Naive thymus-derived CD4-positive, alpha-beta T cell (primary cell): ENCODE results near the gene OR6C75. TPM values are rescaled to one million over a fixed set of nuclear protein-coding genes. Genes with fewer than 3 reads are reported as not detected.

ENCODE experiments used
- polyA plus RNA-seq, 2 donors: library from polyadenylated mRNA; unstranded; fragments of 300-500 nt; fragmentation: Illumina TruSeq; gene quantifications; one replicate each; pipeline ENCODE4 v1.2.3, GENCODE V29; 2021
- total RNA-seq, 6 experiments: library from RNA in 5 of 6; stranded (reverse) in 5 of 6; gene quantifications; 1 replicate in 5 of 6; 2 replicates in 1 of 6; pipeline ENCODE4 v1.2.3 and lab custom pipeline; 2021 to 2026

OR6C75 gene
- total and polyA plus RNA-seq, 7 experiments from 2014 or later = not detected

Other genes starting within 250 kb of the OR6C75 start
- not detected for gene OR9K2, start 236.6 kb upstream of the OR6C75 start, total RNA-seq
- gene OR9K2, start 236.6 kb upstream of the OR6C75 start, polyA plus RNA-seq = not detected
- not detected for gene OR10A7, start 141.9 kb upstream of the OR6C75 start, total RNA-seq
- gene OR10A7, start 141.9 kb upstream of the OR6C75 start, polyA plus RNA-seq = not detected
- gene OR6C74, start 118.4 kb upstream of the OR6C75 start, total RNA-seq = not detected
- not detected for gene OR6C74, start 118.4 kb upstream of the OR6C75 start, polyA plus RNA-seq
- gene OR6C6, start 66.4 kb upstream of the OR6C75 start, total RNA-seq = not detected
- gene OR6C6, start 66.4 kb upstream of the OR6C75 start, polyA plus RNA-seq = not detected
- not detected for gene OR6C1, start 48.6 kb upstream of the OR6C75 start, total RNA-seq
- not detected for gene OR6C1, start 48.6 kb upstream of the OR6C75 start, polyA plus RNA-seq
- not detected for gene OR6C3, start 32.2 kb upstream of the OR6C75 start, total RNA-seq
- gene OR6C3, start 32.2 kb upstream of the OR6C75 start, polyA plus RNA-seq = not detected
- gene OR6C65, start 37.6 kb downstream of the OR6C75 start, total RNA-seq = not detected
- not detected for gene OR6C65, start 37.6 kb downstream of the OR6C75 start, polyA plus RNA-seq
- gene OR6C76, start 63.3 kb downstream of the OR6C75 start, total RNA-seq = not detected
- gene OR6C76, start 63.3 kb downstream of the OR6C75 start, polyA plus RNA-seq = not detected
- not detected for gene OR6C2, start 81.1 kb downstream of the OR6C75 start, total RNA-seq
- not detected for gene OR6C2, start 81.1 kb downstream of the OR6C75 start, polyA plus RNA-seq
- gene OR6C70, start 107.2 kb downstream of the OR6C75 start, total RNA-seq = not detected
- gene OR6C70, start 107.2 kb downstream of the OR6C75 start, polyA plus RNA-seq = not detected
- gene OR6C68, start 129.4 kb downstream of the OR6C75 start, total RNA-seq = not detected
- gene OR6C68, start 129.4 kb downstream of the OR6C75 start, polyA plus RNA-seq = not detected
- gene OR6C4, start 186.6 kb downstream of the OR6C75 start, total RNA-seq = not detected
- not detected for gene OR6C4, start 186.6 kb downstream of the OR6C75 start, polyA plus RNA-seq
- under 1 TPM in 1 of 5 experiments, not detected in 4; 0.24 TPM for gene OR2AP1, start 209.5 kb downstream of the OR6C75 start, total RNA-seq
- not detected for gene OR2AP1, start 209.5 kb downstream of the OR6C75 start, polyA plus RNA-seq